Neural cell (in vitro differentiated cells): ENCODE measurements around the gene POLR1B. TPM values are rescaled to one million over a fixed set of nuclear protein-coding genes. Genes with fewer than 3 reads are reported as not detected.
"Not testable (repeated sequence)": the region's sequence is repeated elsewhere in the genome, so short reads cannot be mapped to it uniquely, and the experiment has no call there.

Experiments
- H2AFZ ChIP-seq: fragments of 200-600, 300-800 bp; sonication (generic), shearing (Covaris generic); 2 replicates; pipeline ENCODE4 v1.6.0; 2014; ENCODE audit warnings: low read depth, mild to moderate bottlenecking, antibody characterized with exemption, low read length, moderate library complexity
- H3F3A ChIP-seq: fragments of 200-600 bp; shearing (Covaris generic); 2 replicates; pipeline ENCODE4 v1.6.1; 2016; ENCODE audit warnings: mild to moderate bottlenecking, moderate library complexity, mixed read lengths, antibody characterized with exemption, low read length; ENCODE audit not compliant: insufficient read depth, poor library complexity, severe bottlenecking
- H3K27ac ChIP-seq: fragments of 200-600, 300-800 bp; sonication (generic), shearing (Covaris generic); 2 replicates; pipeline ENCODE4 v1.5.1; 2014; ENCODE audit warnings: mild to moderate bottlenecking, low read length, moderate library complexity
- H3K27me3 ChIP-seq: fragments of 300-800, 200-600 bp; sonication (generic), shearing (Covaris generic); 2 replicates; pipeline ENCODE4 v1.6.0; 2014; ENCODE audit warnings: mild to moderate bottlenecking, low read depth, low read length, moderate library complexity; ENCODE audit not compliant: insufficient read depth
- H3K36me3 ChIP-seq: fragments of 300-800, 200-600 bp; sonication (generic), shearing (Covaris generic); 2 replicates; pipeline ENCODE4 v1.5.1; 2014; ENCODE audit warnings: mild to moderate bottlenecking, antibody characterized with exemption, low read length, moderate library complexity; ENCODE audit not compliant: insufficient read depth
- H3K4me2 ChIP-seq: fragments of 300-800, 200-600 bp; sonication (generic), shearing (Covaris generic); 2 replicates; pipeline ENCODE4 v1.6.0; 2014; ENCODE audit warnings: mild to moderate bottlenecking, low read length
- H3K4me3 ChIP-seq: fragments of 300-800, 200-600 bp; sonication (generic), shearing (Covaris generic); 2 replicates; pipeline ENCODE4 v1.5.1; 2014; ENCODE audit warnings: mild to moderate bottlenecking, low read length, moderate library complexity
- H3K79me2 ChIP-seq: fragments of 200-600 bp; shearing (Covaris generic); replicated peaks from 2 replicates; pipeline ENCODE4 v1.6.0; 2014; ENCODE audit warnings: mild to moderate bottlenecking, low read length, moderate library complexity; ENCODE audit not compliant: insufficient read depth
- H3K9ac ChIP-seq: fragments of 300-800, 200-600 bp; sonication (generic), shearing (Covaris generic); 2 replicates; pipeline ENCODE4 v1.6.1; 2016; ENCODE audit warnings: mild to moderate bottlenecking, low read length, mixed read lengths
- H3K9me2 ChIP-seq: fragments of 200-600 bp; shearing (Covaris generic); 2 replicates; pipeline ENCODE4 v1.6.1; 2016; ENCODE audit warnings: mild to moderate bottlenecking, low read length, mixed read lengths; ENCODE audit not compliant: insufficient read depth
- H3K9me3 ChIP-seq: fragments of 200-600, 300-800 bp; sonication (generic), shearing (Covaris generic); 2 replicates; pipeline ENCODE4 v1.6.1; 2016; ENCODE audit warnings: mild to moderate bottlenecking, mixed run types, low read length, moderate library complexity, mixed read lengths
- H4K20me1 ChIP-seq: fragments of 200-600 bp; shearing (Covaris generic); 2 replicates; pipeline ENCODE4 v1.6.1; 2016; ENCODE audit warnings: mild to moderate bottlenecking, mixed run types; ENCODE audit not compliant: insufficient read depth
- EP300 ChIP-seq: fragments of 450-650 bp; conservative IDR thresholded peaks from 2 replicates; pipeline ENCODE4 v1.6.1; 2014; ENCODE audit warnings: antibody characterized with exemption, mild to moderate bottlenecking, moderate library complexity; ENCODE audit not compliant: poor library complexity, severe bottlenecking
- EZH2 ChIP-seq: fragments of 200-600, 300-800 bp; shearing (Covaris generic), sonication (generic); IDR thresholded peaks from 2 replicates; pipeline ENCODE4 v1.6.1; 2014; ENCODE audit warnings: antibody characterized with exemption, low read length, borderline replicate concordance, mild to moderate bottlenecking; ENCODE audit not compliant: insufficient read depth, poor library complexity, severe bottlenecking
- MXI1 ChIP-seq: fragments of 450-650 bp; conservative IDR thresholded peaks from 2 replicates; pipeline ENCODE4 v1.6.1; 2014; ENCODE audit warnings: antibody characterized with exemption, mild to moderate bottlenecking; ENCODE audit not compliant: poor library complexity, severe bottlenecking
- POLR2AphosphoS5 ChIP-seq: IDR thresholded peaks from 2 replicates; pipeline ENCODE4 v1.6.1; 2012
- RAD21 ChIP-seq: fragments of 450-650 bp; conservative IDR thresholded peaks from 2 replicates; pipeline ENCODE4 v1.6.1; 2014; ENCODE audit warnings: antibody characterized with exemption, mild to moderate bottlenecking, moderate library complexity
- SMC3 ChIP-seq: fragments of 450-650 bp; conservative IDR thresholded peaks from 2 replicates; pipeline ENCODE4 v1.6.1; 2014; ENCODE audit warnings: antibody characterized with exemption, mild to moderate bottlenecking, moderate library complexity; ENCODE audit not compliant: poor library complexity
- TAF1 ChIP-seq: IDR thresholded peaks from 2 replicates; pipeline ENCODE4 v1.6.1; 2012; ENCODE audit warnings: low read depth
- polyA plus RNA-seq: library from polyadenylated mRNA; depleted of rRNA; stranded (reverse); fragments of >200 nt; gene quantifications from 2 replicates; pipeline ENCODE4 v1.2.3, GENCODE V29; 2014
- TF ChIP-seq, protein P1 (sequence below): IDR thresholded peaks from 2 replicates; pipeline ENCODE4 v1.6.1; 2012; ENCODE audit warnings: borderline replicate concordance
- TF ChIP-seq, protein P2 (sequence below): fragments of 450-650 bp; IDR thresholded peaks from 2 replicates; pipeline ENCODE4 v1.5.1; 2014; ENCODE audit warnings: antibody characterized with exemption, mild to moderate bottlenecking, moderate library complexity; ENCODE audit not compliant: poor library complexity, severe bottlenecking

POLR1B gene
- polyA plus RNA-seq, 1 donor from 2014 or later, result 9.8 TPM

DNA sequence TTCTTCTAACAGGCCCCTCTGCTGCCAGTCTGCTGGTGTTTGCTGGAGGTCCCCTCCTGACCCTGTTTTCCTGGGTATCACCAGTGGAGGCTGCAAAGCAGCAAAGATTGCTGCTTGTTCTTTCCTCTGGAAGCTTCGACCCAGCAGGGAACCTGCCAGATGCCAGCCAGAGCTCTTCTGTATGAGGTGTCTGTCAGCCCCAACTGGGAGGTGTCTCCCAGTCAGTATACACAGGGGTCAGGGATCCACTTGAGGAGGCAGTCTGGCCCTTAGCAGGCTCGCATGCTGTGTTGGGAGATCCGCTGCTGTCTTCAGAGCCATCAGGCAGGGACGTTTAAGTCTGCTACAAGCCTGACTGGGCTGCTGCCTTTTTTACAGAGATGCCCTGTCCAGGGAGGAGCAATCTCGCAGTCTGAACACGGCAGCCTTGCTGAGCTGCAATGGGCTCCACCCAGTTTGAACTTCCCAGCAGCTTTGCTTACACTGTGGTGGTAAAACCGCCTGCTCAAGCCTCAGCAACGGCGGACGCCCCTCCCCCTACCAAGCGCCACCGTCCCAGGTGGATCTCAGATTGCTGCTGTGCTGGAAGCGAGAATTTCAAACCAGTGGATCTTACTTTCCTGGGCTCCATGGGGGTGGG lies 72.1 kb downstream of the POLR1B start:
- Histone ChIP-seq H3K9me2 (no peaks in the 10 kb centered on the region), H3K4me3 (no peak overlapping the region), H3K9me3 (no peaks in the 10 kb centered on the region), H3K27ac (no peak overlapping the region), H3K27me3 (no peaks in the 10 kb centered on the region), H2AFZ (no peak overlapping the region), H3F3A (no peaks in the 10 kb centered on the region), H3K4me2 (no peak overlapping the region), H3K36me3 (no peaks in the 10 kb centered on the region), H4K20me1 (no peaks in the 10 kb centered on the region), H3K79me2 (no peaks in the 10 kb centered on the region), H3K9ac (no peak overlapping the region)
- TF ChIP-seq EZH2 (no peak), EP300 (no peak), TAF1 (no peak), POLR2AphosphoS5 (no peak), MXI1 (no peak), SMC3 (no peak), RAD21 (no peak)
- TF ChIP-seq, protein P1, sequence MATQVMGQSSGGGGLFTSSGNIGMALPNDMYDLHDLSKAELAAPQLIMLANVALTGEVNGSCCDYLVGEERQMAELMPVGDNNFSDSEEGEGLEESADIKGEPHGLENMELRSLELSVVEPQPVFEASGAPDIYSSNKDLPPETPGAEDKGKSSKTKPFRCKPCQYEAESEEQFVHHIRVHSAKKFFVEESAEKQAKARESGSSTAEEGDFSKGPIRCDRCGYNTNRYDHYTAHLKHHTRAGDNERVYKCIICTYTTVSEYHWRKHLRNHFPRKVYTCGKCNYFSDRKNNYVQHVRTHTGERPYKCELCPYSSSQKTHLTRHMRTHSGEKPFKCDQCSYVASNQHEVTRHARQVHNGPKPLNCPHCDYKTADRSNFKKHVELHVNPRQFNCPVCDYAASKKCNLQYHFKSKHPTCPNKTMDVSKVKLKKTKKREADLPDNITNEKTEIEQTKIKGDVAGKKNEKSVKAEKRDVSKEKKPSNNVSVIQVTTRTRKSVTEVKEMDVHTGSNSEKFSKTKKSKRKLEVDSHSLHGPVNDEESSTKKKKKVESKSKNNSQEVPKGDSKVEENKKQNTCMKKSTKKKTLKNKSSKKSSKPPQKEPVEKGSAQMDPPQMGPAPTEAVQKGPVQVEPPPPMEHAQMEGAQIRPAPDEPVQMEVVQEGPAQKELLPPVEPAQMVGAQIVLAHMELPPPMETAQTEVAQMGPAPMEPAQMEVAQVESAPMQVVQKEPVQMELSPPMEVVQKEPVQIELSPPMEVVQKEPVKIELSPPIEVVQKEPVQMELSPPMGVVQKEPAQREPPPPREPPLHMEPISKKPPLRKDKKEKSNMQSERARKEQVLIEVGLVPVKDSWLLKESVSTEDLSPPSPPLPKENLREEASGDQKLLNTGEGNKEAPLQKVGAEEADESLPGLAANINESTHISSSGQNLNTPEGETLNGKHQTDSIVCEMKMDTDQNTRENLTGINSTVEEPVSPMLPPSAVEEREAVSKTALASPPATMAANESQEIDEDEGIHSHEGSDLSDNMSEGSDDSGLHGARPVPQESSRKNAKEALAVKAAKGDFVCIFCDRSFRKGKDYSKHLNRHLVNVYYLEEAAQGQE, result no peak
- TF ChIP-seq, protein P2, sequence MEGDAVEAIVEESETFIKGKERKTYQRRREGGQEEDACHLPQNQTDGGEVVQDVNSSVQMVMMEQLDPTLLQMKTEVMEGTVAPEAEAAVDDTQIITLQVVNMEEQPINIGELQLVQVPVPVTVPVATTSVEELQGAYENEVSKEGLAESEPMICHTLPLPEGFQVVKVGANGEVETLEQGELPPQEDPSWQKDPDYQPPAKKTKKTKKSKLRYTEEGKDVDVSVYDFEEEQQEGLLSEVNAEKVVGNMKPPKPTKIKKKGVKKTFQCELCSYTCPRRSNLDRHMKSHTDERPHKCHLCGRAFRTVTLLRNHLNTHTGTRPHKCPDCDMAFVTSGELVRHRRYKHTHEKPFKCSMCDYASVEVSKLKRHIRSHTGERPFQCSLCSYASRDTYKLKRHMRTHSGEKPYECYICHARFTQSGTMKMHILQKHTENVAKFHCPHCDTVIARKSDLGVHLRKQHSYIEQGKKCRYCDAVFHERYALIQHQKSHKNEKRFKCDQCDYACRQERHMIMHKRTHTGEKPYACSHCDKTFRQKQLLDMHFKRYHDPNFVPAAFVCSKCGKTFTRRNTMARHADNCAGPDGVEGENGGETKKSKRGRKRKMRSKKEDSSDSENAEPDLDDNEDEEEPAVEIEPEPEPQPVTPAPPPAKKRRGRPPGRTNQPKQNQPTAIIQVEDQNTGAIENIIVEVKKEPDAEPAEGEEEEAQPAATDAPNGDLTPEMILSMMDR, result no peak

DNA sequence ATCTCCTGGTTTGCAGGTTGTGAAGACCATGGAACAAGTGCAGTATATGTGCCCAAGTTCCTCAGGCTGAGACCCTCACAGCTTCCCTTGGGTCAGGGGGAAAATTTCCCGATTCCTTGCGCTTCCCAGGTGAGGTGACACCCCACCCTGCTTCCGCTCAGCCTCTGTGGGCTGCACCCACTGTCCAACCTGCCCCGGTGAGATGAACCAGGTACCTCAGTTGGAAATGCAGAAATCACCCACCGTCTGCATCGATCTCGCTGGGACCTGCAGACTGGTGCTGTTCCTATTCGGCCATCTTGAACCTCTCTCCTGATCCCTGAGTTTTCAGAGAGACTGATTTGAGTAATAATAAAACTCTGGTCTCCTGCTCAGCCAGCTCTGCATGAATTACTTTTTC lies 72.8 kb downstream of the POLR1B start:
- TF ChIP-seq SMC3, result no peak
- no peak for TF ChIP-seq EZH2
- TF ChIP-seq MXI1, result no peak
- TF ChIP-seq, protein P2, result no peak
- TF ChIP-seq EP300, result no peak
- TF ChIP-seq, protein P1, result no peak
- no peak for TF ChIP-seq TAF1
- no peak for TF ChIP-seq POLR2AphosphoS5
- no peak for TF ChIP-seq RAD21

DNA sequence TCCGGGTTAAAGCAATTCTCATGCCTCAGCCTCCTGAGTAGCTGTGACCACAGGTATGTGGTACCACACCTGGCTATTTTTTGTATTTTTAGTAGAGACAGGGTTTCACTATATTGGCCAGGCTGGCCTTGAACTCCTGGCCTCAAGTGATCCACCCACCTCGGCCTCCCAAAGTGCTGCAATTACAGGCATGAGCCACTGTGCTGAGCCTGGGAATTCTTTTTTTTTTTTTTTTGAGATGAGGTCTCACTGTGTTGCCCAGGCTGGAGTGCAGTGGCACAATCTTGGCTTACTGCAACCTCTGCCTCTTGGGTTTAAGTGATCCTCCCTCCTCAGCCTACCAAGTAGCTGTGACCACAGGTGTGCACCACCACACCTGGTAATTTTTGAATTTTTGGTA lies 73.5 kb downstream of the POLR1B start:
- not testable (repeated sequence) for H3K27me3 ChIP-seq, H3F3A ChIP-seq, H3K4me2 ChIP-seq, H3K9me3 ChIP-seq, H3K27ac ChIP-seq, H2AFZ ChIP-seq, H3K79me2 ChIP-seq, H3K9ac ChIP-seq, H3K9me2 ChIP-seq, H3K36me3 ChIP-seq, H4K20me1 ChIP-seq, H3K4me3 ChIP-seq

More for the DNA sequence above, 72.8 kb downstream of the POLR1B start:
- Histone ChIP-seq H3K27me3 (no peaks in the 10 kb centered on the region), H3K9me3 (no peaks in the 10 kb centered on the region), H3K36me3 (no peaks in the 10 kb centered on the region), H3K79me2 (no peaks in the 10 kb centered on the region), H3K9me2 (no peaks in the 10 kb centered on the region), H3K27ac (no peak overlapping the region), H3K9ac (no peak overlapping the region), H3K4me3 (no peak overlapping the region), H3K4me2 (no peak overlapping the region), H4K20me1 (no peaks in the 10 kb centered on the region), H3F3A (no peaks in the 10 kb centered on the region), H2AFZ (no peak overlapping the region)
